H9 (cell line): ENCODE results near the gene RANGAP1. TPM values are rescaled to one million over a fixed set of nuclear protein-coding genes. Genes with fewer than 3 reads are reported as not detected.

Source experiments
- DNase-seq: peaks from one replicate; pipeline ENCODE4 v3.0.0-alpha.2; 2017
- H2AFZ ChIP-seq: one replicate; pipeline ENCODE4 v1.6.1; 2013; ENCODE audit warnings: mild to moderate bottlenecking, low read length, control low read depth, moderate library complexity
- H2AK5ac ChIP-seq: 2 replicates; pipeline ENCODE4 v1.6.1; 2013; ENCODE audit warnings: low read length, control low read depth, mixed read lengths; ENCODE audit not compliant: insufficient read length
- H2BK120ac ChIP-seq: one replicate; pipeline ENCODE4 v1.6.1; 2013; ENCODE audit warnings: low read depth, mild to moderate bottlenecking, low read length, control low read depth, inconsistent platforms; ENCODE audit not compliant: poor library complexity, severe bottlenecking
- H2BK12ac ChIP-seq: 2 replicates; pipeline ENCODE4 v1.6.1; 2013; ENCODE audit warnings: low read length, control low read depth, mixed read lengths, low read depth; ENCODE audit not compliant: insufficient read length
- H2BK15ac ChIP-seq: 2 replicates; pipeline ENCODE4 v1.6.1; 2013; ENCODE audit warnings: low read depth, low read length, control low read depth
- H2BK20ac ChIP-seq: one replicate; pipeline ENCODE4 v1.6.1; 2013; ENCODE audit warnings: low read depth, mild to moderate bottlenecking, low read length, control low read depth, inconsistent platforms; ENCODE audit not compliant: poor library complexity, severe bottlenecking
- H2BK5ac ChIP-seq: 2 replicates; pipeline ENCODE4 v1.6.1; 2013; ENCODE audit warnings: low read length, control low read depth, mixed read lengths; ENCODE audit not compliant: insufficient read length
- H3K14ac ChIP-seq: 2 replicates; pipeline ENCODE4 v1.6.1; 2013; ENCODE audit warnings: low read length, control low read depth; ENCODE audit not compliant: insufficient read depth
- H3K18ac ChIP-seq: 2 replicates; pipeline ENCODE4 v1.6.1; 2013; ENCODE audit warnings: low read depth, mild to moderate bottlenecking, mixed read lengths, low read length, control low read depth; ENCODE audit not compliant: insufficient read length
- H3K23ac ChIP-seq: 2 replicates; pipeline ENCODE4 v1.6.1; 2013; ENCODE audit warnings: low read length, control low read depth, mixed read lengths, low read depth; ENCODE audit not compliant: insufficient read length
- H3K23me2 ChIP-seq: 2 replicates; pipeline ENCODE4 v1.6.1; 2013; ENCODE audit warnings: low read depth, mild to moderate bottlenecking, mixed read lengths, low read length, control low read depth; ENCODE audit not compliant: insufficient read length, poor library complexity, severe bottlenecking
- H3K27ac ChIP-seq: 2 replicates; pipeline ENCODE4 v1.5.1; 2013; ENCODE audit warnings: low read length, control low read depth, mixed read lengths, low read depth; ENCODE audit not compliant: insufficient read length
- H3K27me3 ChIP-seq: 2 replicates; pipeline ENCODE4 v1.6.1; 2013; ENCODE audit warnings: low read length, control low read depth, inconsistent platforms; ENCODE audit not compliant: insufficient read depth
- H3K4ac ChIP-seq: 2 replicates; pipeline ENCODE4 v1.6.1; 2013; ENCODE audit warnings: low read depth, mild to moderate bottlenecking, control low read depth, inconsistent platforms, low read length, moderate library complexity
- H3K4me1 ChIP-seq: 2 replicates; pipeline ENCODE4 v1.6.1; 2013; ENCODE audit warnings: low read length, control low read depth, inconsistent platforms; ENCODE audit not compliant: insufficient read depth
- H3K4me2 ChIP-seq: 2 replicates; pipeline ENCODE4 v1.6.1; 2013; ENCODE audit warnings: low read length, control low read depth, mixed read lengths; ENCODE audit not compliant: insufficient read length, insufficient read depth
- H3K56ac ChIP-seq: 2 replicates; pipeline ENCODE4 v1.6.1; 2013; ENCODE audit warnings: low read depth, mild to moderate bottlenecking, mixed read lengths, low read length, control low read depth; ENCODE audit not compliant: insufficient read length
- H3K79me1 ChIP-seq: 2 replicates; pipeline ENCODE4 v1.6.1; 2013; ENCODE audit warnings: low read depth, mild to moderate bottlenecking, moderate library complexity, low read length, control low read depth, inconsistent platforms; ENCODE audit not compliant: insufficient read depth, poor library complexity, severe bottlenecking
- H3K79me2 ChIP-seq: 2 replicates; pipeline ENCODE4 v1.6.1; 2013; ENCODE audit warnings: low read length, control low read depth, inconsistent platforms; ENCODE audit not compliant: insufficient read depth
- H3K9ac ChIP-seq: 2 replicates; pipeline ENCODE4 v1.6.1; 2013; ENCODE audit warnings: low read length, control low read depth, mixed read lengths; ENCODE audit not compliant: insufficient read length; ENCODE audit errors: extremely low read depth
- H3K9me3 ChIP-seq: one replicate; pipeline ENCODE4 v1.6.1; 2013; ENCODE audit warnings: low read depth, low read length, inconsistent platforms; ENCODE audit not compliant: control insufficient read depth
- H3T11ph ChIP-seq: one replicate; pipeline ENCODE4 v1.6.1; 2013; ENCODE audit warnings: mild to moderate bottlenecking, low read length, control low read depth, inconsistent platforms
- H4K20me1 ChIP-seq: one replicate; pipeline ENCODE4 v1.6.1; 2013; ENCODE audit not compliant: control insufficient read depth, insufficient read length, insufficient read depth
- H4K5ac ChIP-seq: 2 replicates; pipeline ENCODE4 v1.6.1; 2013; ENCODE audit warnings: low read depth, mild to moderate bottlenecking, mixed read lengths, low read length, control low read depth; ENCODE audit not compliant: insufficient read length
- H4K8ac ChIP-seq: replicated peaks from 2 replicates; pipeline ENCODE4 v1.6.1; 2013; ENCODE audit warnings: low read length, control low read depth, mixed read lengths, low read depth; ENCODE audit not compliant: insufficient read length
- H4K91ac ChIP-seq: 2 replicates; pipeline ENCODE4 v1.6.1; 2013; ENCODE audit warnings: low read depth, mild to moderate bottlenecking, moderate library complexity, mixed read lengths, low read length, control low read depth; ENCODE audit not compliant: insufficient read length
- H3K27ac Mint-ChIP-seq, 3 experiments: 2 replicates in 2 of 3; 3 replicates in 1 of 3; pipeline ENCODE4 v1.8.0; 2020 to 2021; ENCODE audit warnings: mixed read lengths in 3 of 3, mild to moderate bottlenecking in 1 of 3, moderate library complexity in 1 of 3
- H3K27me3 Mint-ChIP-seq: 2 replicates; pipeline ENCODE4 v1.8.0; 2021; ENCODE audit warnings: low read depth, mild to moderate bottlenecking, moderate library complexity, mixed read lengths
- H3K36me3 Mint-ChIP-seq, 3 experiments: 2 replicates in 2 of 3; 3 replicates in 1 of 3; pipeline ENCODE4 v1.8.0; 2020 to 2021; ENCODE audit warnings: low read depth in 3 of 3, mixed read lengths in 3 of 3; ENCODE audit not compliant: insufficient read depth in 1 of 3
- H3K4me1 Mint-ChIP-seq, 2 experiments: 2 replicates each; pipeline ENCODE4 v1.8.0; 2020; ENCODE audit warnings: mixed read lengths in 2 of 2
- H3K4me3 Mint-ChIP-seq, 2 experiments: 2 replicates in 1 of 2; 3 replicates in 1 of 2; pipeline ENCODE4 v1.8.0; 2020 to 2021; ENCODE audit warnings: mild to moderate bottlenecking in 2 of 2, mixed read lengths in 2 of 2, moderate library complexity in 1 of 2
- H3K9me3 Mint-ChIP-seq, 2 experiments: 2 replicates in 1 of 2; 3 replicates in 1 of 2; pipeline ENCODE4 v1.8.0; 2020; ENCODE audit warnings: mild to moderate bottlenecking in 2 of 2, mixed read lengths in 2 of 2, moderate library complexity in 1 of 2
- WGBS: extraction: QIAGEN DNeasy Blood & Tissue Kit; methylation state at CpG from one replicate; pipeline ENCODE4 v1.1.7; 2013; ENCODE audit warnings: missing lambda C conversion rate, low lambda C conversion rate, mixed read lengths; ENCODE audit not compliant: insufficient read length; ENCODE audit errors: extremely low coverage; 5-methylcytosine and 5-hydroxymethylcytosine counted together
- total RNA-seq: library from RNA; stranded (reverse); gene quantifications from 2 replicates; pipeline ENCODE4 v1.2.1, GENCODE V29; 2021
- TF ChIP-seq, protein P1 (sequence below): fragments of 200-600 bp; sonication (generic); conservative IDR thresholded peaks from 3 replicates; pipeline ENCODE4 v1.8.0; 2021; ENCODE audit warnings: antibody characterized with exemption, mild to moderate bottlenecking

The RANGAP1 gene
- total RNA-seq, 1 experiment from 2014 or later = 130 TPM

DNA sequence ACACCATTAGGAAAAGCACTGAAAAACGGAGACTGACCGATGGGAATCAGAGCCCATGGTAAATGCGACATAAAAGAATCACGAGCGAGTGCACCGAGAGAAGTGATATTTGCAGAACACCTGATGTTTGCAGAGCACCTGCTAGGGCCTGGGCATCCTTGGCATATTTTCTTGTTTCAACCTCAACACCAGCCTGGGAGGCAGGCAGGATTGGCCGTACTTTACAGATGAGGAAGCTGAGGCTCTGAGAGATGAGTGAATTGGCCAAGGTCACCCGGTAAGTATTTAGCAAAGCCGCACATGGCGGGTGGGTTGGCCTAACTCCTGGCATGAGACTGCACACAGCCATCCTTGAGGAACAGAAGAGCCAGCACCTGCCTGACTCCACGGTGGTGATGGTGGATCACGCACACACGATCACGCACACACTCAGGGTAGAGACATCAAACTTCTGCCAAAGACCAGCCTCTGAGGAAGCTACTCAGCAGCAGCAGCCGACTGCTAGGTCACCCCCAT is 23.7 kb downstream of the RANGAP1 start:
- WGBS = no CpG with 5 or more reads among the region's 15 CpGs
- H3K27ac Mint-ChIP-seq = no peak overlapping the region

More for the DNA sequence above, 23.7 kb downstream of the RANGAP1 start:
- Histone ChIP-seq H2AFZ (no peak overlapping the region), H3K23ac (no peak overlapping the region), H3K4me1 (no peaks in the 10 kb centered on the region), H2BK12ac (no peak overlapping the region), H2AK5ac (no peak overlapping the region), H3K27ac (no peak overlapping the region), H3K23me2 (no peaks in the 10 kb centered on the region), H3T11ph (no peak overlapping the region), H3K9ac (no peak overlapping the region), H4K91ac (no peak overlapping the region), H4K20me1 (no peaks in the 10 kb centered on the region), H3K79me2 (no peaks in the 10 kb centered on the region), H4K8ac (no peak overlapping the region), H3K56ac (no peak overlapping the region), H3K27me3 (no peaks in the 10 kb centered on the region), H3K4me2 (no peak overlapping the region), H3K4ac (no peak overlapping the region), H3K79me1 (no peaks in the 10 kb centered on the region), H2BK15ac (no peak overlapping the region), H4K5ac (no peak overlapping the region), H3K18ac (no peak overlapping the region), H3K14ac (no peak overlapping the region), H2BK120ac (no peak overlapping the region), H2BK5ac (no peak overlapping the region), H3K9me3 (no peaks in the 10 kb centered on the region), H2BK20ac (no peak overlapping the region)
- Mint-ChIP-seq H3K9me3 (no peaks in the 10 kb centered on the region), H3K27me3 (no peaks in the 10 kb centered on the region), H3K36me3 (peaks cover 61 to 98% (median 92%) of the 10 kb centered on the region in 3 experiments), H3K4me1 (peaks cover 1 to 10% of the 10 kb centered on the region in 2 experiments; a peak in 3 of 4 replicates), H3K4me3 (no peak overlapping the region)
- TF ChIP-seq, protein P1, sequence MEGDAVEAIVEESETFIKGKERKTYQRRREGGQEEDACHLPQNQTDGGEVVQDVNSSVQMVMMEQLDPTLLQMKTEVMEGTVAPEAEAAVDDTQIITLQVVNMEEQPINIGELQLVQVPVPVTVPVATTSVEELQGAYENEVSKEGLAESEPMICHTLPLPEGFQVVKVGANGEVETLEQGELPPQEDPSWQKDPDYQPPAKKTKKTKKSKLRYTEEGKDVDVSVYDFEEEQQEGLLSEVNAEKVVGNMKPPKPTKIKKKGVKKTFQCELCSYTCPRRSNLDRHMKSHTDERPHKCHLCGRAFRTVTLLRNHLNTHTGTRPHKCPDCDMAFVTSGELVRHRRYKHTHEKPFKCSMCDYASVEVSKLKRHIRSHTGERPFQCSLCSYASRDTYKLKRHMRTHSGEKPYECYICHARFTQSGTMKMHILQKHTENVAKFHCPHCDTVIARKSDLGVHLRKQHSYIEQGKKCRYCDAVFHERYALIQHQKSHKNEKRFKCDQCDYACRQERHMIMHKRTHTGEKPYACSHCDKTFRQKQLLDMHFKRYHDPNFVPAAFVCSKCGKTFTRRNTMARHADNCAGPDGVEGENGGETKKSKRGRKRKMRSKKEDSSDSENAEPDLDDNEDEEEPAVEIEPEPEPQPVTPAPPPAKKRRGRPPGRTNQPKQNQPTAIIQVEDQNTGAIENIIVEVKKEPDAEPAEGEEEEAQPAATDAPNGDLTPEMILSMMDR = no peak
- no peak for DNase-seq
